ENCODE results near the gene DZIP1. TPM values are rescaled to one million over a fixed set of nuclear protein-coding genes. Genes with fewer than 3 reads are reported as not detected.

DZIP1 gene
- polyA plus RNA-seq, 3 donors from 2014 or later = not detected

- DNase-seq = no peak
- Mint-ChIP-seq H3K4me3 (no peak overlapping the region), H3K9me3 (no peaks in the 10 kb centered on the region), H3K36me3 (no peaks in the 10 kb centered on the region), H3K4me1 (peaks cover 0 to 5% of the 10 kb centered on the region in 2 donors), H3K27me3 (ENCODE audit: low read depth in 3 of 3) (peaks cover 3 to 10% (median 6%) of the 10 kb centered on the region in 3 donors), H3K27ac (no peak overlapping the region)
Observed at GRCh38 chr13:95605448-95606125, 38.9 kb downstream of the DZIP1 start.

DNA sequence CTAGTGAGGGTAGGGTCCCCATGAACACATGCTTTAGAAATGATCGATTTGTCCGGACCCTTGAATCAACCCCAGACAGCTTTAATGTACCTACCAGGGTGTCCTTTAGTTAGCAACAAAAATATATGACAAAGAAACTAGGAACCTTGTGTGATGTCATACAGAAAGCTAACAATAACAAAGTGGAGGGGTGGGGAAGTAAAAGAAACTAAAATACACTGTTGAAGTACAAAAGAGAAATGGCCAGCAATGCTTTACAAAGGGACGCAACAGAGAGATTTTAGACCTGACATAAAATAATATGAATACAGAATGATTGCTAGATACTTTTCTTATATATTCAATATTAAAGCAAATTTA is 40.0 kb downstream of the DZIP1 start:
- Mint-ChIP-seq H3K9me3 (no peaks in the 10 kb centered on the region), H3K4me3 (no peak overlapping the region), H3K27ac (no peak overlapping the region), H3K27me3 (ENCODE audit: low read depth in 3 of 3) (peaks cover 3 to 9% (median 7%) of the 10 kb centered on the region in 3 donors), H3K36me3 (no peaks in the 10 kb centered on the region), H3K4me1 (peaks cover 0 to 5% of the 10 kb centered on the region in 2 donors)
- no peak for DNase-seq

GRCh38 chr13:95603887-95604555 is 40.5 kb downstream of the DZIP1 start:
- DNase-seq = no peak
- Mint-ChIP-seq H3K36me3 (no peaks in the 10 kb centered on the region), H3K27ac (no peak overlapping the region), H3K9me3 (no peaks in the 10 kb centered on the region), H3K4me3 (no peak overlapping the region), H3K27me3 (ENCODE audit: low read depth in 3 of 3) (peaks cover 3 to 7% (median 7%) of the 10 kb centered on the region in 3 donors), H3K4me1 (peaks cover 0 to 5% of the 10 kb centered on the region in 2 donors)

- H3K9me3 Mint-ChIP-seq = no peaks in the 10 kb centered on the region
- H3K4me3 Mint-ChIP-seq = no peak overlapping the region
- no peaks in the 10 kb centered on the region for H3K36me3 Mint-ChIP-seq
- H3K27ac Mint-ChIP-seq = no peak overlapping the region
- DNase-seq = no peak
- H3K4me1 Mint-ChIP-seq = no peaks in the 10 kb centered on the region
- peaks cover 3 to 7% (median 4%) of the 10 kb centered on the region in 3 donors for H3K27me3 Mint-ChIP-seq (ENCODE audit: low read depth in 3 of 3)
Observed at GRCh38 chr13:95601906-95602305, 42.6 kb downstream of the DZIP1 start.

- DNase-seq = no peak
- Mint-ChIP-seq H3K36me3 (no peaks in the 10 kb centered on the region), H3K27me3 (ENCODE audit: low read depth in 3 of 3) (peaks cover 3 to 8% (median 4%) of the 10 kb centered on the region in 3 donors), H3K4me3 (no peak overlapping the region), H3K9me3 (no peaks in the 10 kb centered on the region), H3K27ac (no peak overlapping the region), H3K4me1 (no peaks in the 10 kb centered on the region)
Observed at GRCh38 chr13:95601216-95601615, 43.3 kb downstream of the DZIP1 start.

DNA sequence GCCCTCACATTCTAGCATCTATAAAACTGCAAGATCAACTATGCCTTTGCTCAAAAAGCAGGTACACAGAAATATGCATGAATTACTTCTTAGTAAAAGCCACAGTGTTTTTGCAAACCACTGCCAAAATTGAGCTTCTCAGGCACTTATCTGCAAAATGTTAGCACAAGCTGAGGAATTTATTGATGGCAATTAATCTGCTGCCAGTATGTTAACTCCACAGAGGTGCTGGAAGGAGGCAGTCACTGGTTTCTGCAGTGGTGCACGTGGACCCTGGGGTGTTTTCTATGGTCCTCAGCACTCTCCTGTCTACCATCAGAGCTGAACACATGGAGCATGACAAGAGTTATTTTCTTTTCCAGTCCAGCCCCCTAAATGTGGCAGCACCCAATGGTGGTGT is 47.8 kb downstream of the DZIP1 start:
- no peaks in the 10 kb centered on the region for H3K36me3 Mint-ChIP-seq
- H3K4me1 Mint-ChIP-seq = no peaks in the 10 kb centered on the region
- H3K9me3 Mint-ChIP-seq = no peaks in the 10 kb centered on the region
- no peak overlapping the region for H3K27ac Mint-ChIP-seq
- H3K27me3 Mint-ChIP-seq (ENCODE audit: low read depth in 3 of 3) = peaks cover 2 to 8% (median 4%) of the 10 kb centered on the region in 3 donors
- H3K4me3 Mint-ChIP-seq = no peak overlapping the region
- DNase-seq = no peak

- H3K4me3 Mint-ChIP-seq = no peak overlapping the region
- peaks cover 2 to 8% (median 3%) of the 10 kb centered on the region in 3 donors for H3K27me3 Mint-ChIP-seq (ENCODE audit: low read depth in 3 of 3)
- no peak overlapping the region for H3K27ac Mint-ChIP-seq
- H3K36me3 Mint-ChIP-seq = peaks cover 0 to 3% (median 0%) of the 10 kb centered on the region in 3 donors
- H3K4me1 Mint-ChIP-seq = no peaks in the 10 kb centered on the region
- no peak for DNase-seq
- H3K9me3 Mint-ChIP-seq = no peaks in the 10 kb centered on the region
Observed at GRCh38 chr13:95593462-95593861, 51.0 kb downstream of the DZIP1 start.

DNA sequence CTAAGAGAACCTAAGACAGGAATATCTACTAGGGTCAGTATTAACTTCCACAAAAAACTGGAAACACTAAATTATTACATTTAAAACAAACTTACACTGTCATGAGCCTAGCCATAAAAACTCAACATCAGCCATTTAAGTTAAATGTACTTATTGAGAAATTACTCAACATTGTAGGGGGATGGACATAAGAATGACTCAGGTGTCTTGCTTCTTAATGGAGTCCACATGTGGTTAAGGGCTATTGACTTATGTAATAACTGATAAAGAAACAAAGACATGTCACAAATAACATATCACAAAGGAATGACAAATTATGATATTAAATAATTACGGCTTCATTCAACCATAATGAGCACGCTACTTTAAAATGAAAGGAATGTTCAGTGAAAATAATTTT is 55.8 kb downstream of the DZIP1 start:
- H3K4me3 Mint-ChIP-seq = no peak overlapping the region
- H3K36me3 Mint-ChIP-seq = peaks cover 0 to 3% (median 0%) of the 10 kb centered on the region in 3 donors
- no peaks in the 10 kb centered on the region for H3K9me3 Mint-ChIP-seq
- DNase-seq = no peak
- H3K27ac Mint-ChIP-seq = no peak overlapping the region
- no peaks in the 10 kb centered on the region for H3K4me1 Mint-ChIP-seq
- peaks cover 0 to 6% (median 3%) of the 10 kb centered on the region in 3 donors for H3K27me3 Mint-ChIP-seq (ENCODE audit: low read depth in 3 of 3)

- H3K27ac Mint-ChIP-seq = no peak overlapping the region
- no peak for DNase-seq
- no peaks in the 10 kb centered on the region for H3K9me3 Mint-ChIP-seq
- H3K36me3 Mint-ChIP-seq = peaks cover 0 to 3% (median 0%) of the 10 kb centered on the region in 3 donors
- peaks cover 0 to 4% (median 3%) of the 10 kb centered on the region in 3 donors for H3K27me3 Mint-ChIP-seq (ENCODE audit: low read depth in 3 of 3)
- H3K4me1 Mint-ChIP-seq = no peaks in the 10 kb centered on the region
- no peak overlapping the region for H3K4me3 Mint-ChIP-seq
Observed at GRCh38 chr13:95588134-95588533, 56.4 kb downstream of the DZIP1 start.

GRCh38 chr13:95585867-95586266 is 58.6 kb downstream of the DZIP1 start:
- DNase-seq = no peak
- Mint-ChIP-seq H3K4me1 (no peaks in the 10 kb centered on the region), H3K27me3 (ENCODE audit: low read depth in 3 of 3) (peaks cover 0 to 13% (median 2%) of the 10 kb centered on the region in 3 donors), H3K4me3 (no peak overlapping the region), H3K36me3 (peaks cover 0 to 3% (median 0%) of the 10 kb centered on the region in 3 donors), H3K27ac (no peak overlapping the region), H3K9me3 (peaks cover 0 to 2% (median 0%) of the 10 kb centered on the region in 6 donors)

GRCh38 chr13:95579303-95579702 is 65.2 kb downstream of the DZIP1 start:
- no peak for DNase-seq
- Mint-ChIP-seq H3K36me3 (no peaks in the 10 kb centered on the region), H3K9me3 (peaks cover 0 to 2% (median 0%) of the 10 kb centered on the region in 6 donors), H3K27ac (no peak overlapping the region), H3K4me1 (no peaks in the 10 kb centered on the region), H3K4me3 (no peak overlapping the region), H3K27me3 (ENCODE audit: low read depth in 3 of 3) (peaks cover 0 to 12% (median 2%) of the 10 kb centered on the region in 3 donors)

- Mint-ChIP-seq H3K9me3 (no peaks in the 10 kb centered on the region), H3K27me3 (ENCODE audit: low read depth in 3 of 3) (peaks cover 0 to 5% (median 2%) of the 10 kb centered on the region in 3 donors), H3K4me1 (no peaks in the 10 kb centered on the region), H3K4me3 (no peak overlapping the region), H3K27ac (no peak overlapping the region), H3K36me3 (no peaks in the 10 kb centered on the region)
- DNase-seq = no peak
Observed at GRCh38 chr13:95573221-95573620, 71.3 kb downstream of the DZIP1 start.

- H3K4me3 Mint-ChIP-seq = no peak overlapping the region
- no peak overlapping the region for H3K27ac Mint-ChIP-seq
- no peaks in the 10 kb centered on the region for H3K9me3 Mint-ChIP-seq
- DNase-seq = no peak
- H3K27me3 Mint-ChIP-seq (ENCODE audit: low read depth in 3 of 3) = peaks cover 0 to 9% (median 2%) of the 10 kb centered on the region in 3 donors
- H3K36me3 Mint-ChIP-seq = no peaks in the 10 kb centered on the region
- no peaks in the 10 kb centered on the region for H3K4me1 Mint-ChIP-seq
Observed at GRCh38 chr13:95571941-95572340, 72.6 kb downstream of the DZIP1 start.

- Mint-ChIP-seq H3K27me3 (ENCODE audit: low read depth in 3 of 3) (peaks cover 0 to 13% (median 2%) of the 10 kb centered on the region in 3 donors), H3K4me1 (no peaks in the 10 kb centered on the region), H3K9me3 (peaks cover 0 to 2% (median 0%) of the 10 kb centered on the region in 6 donors), H3K4me3 (no peak overlapping the region), H3K27ac (no peak overlapping the region), H3K36me3 (no peaks in the 10 kb centered on the region)
- no peak for DNase-seq
Observed at GRCh38 chr13:95570016-95570415, 74.5 kb downstream of the DZIP1 start.
